Gastroesophageal sphincter (tissue), 3 donors: ENCODE data around the gene ATP2C2.

ENCODE experiments used
- EP300 ChIP-seq: sonication (generic); formaldehyde crosslinking; IDR thresholded peaks from one replicate; pipeline ENCODE4 v1.6.1; 2017; ENCODE audit warnings: antibody characterized with exemption, mild to moderate bottlenecking
- POLR2A ChIP-seq, 2 donors: fragments of 450-650 bp; IDR thresholded peaks; one replicate each; pipeline ENCODE4 v1.6.1; 2017; ENCODE audit warnings: antibody characterized with exemption in 2 of 2, mild to moderate bottlenecking in 2 of 2, moderate library complexity in 1 of 2
- POLR2AphosphoS5 ChIP-seq: sonication (generic); formaldehyde crosslinking; IDR thresholded peaks from one replicate; pipeline ENCODE4 v1.6.1; 2017; ENCODE audit warnings: antibody characterized with exemption
- TF ChIP-seq, protein P1 (sequence below), 4 experiments: fragments of 200-600 bp in 2 of 4; fragments of 450-650 bp in 2 of 4; sonication (generic) in 1 of 4; IDR thresholded peaks; one replicate each; pipeline ENCODE4 v1.5.1; 2017 to 2019; ENCODE audit warnings: antibody characterized with exemption in 4 of 4, mild to moderate bottlenecking in 2 of 4, moderate library complexity in 2 of 4

- TF ChIP-seq EP300 (no peak), POLR2A (IDR thresholded peaks at IDR 0.05) (no peak), POLR2AphosphoS5 (no peak)
- TF ChIP-seq, protein P1, sequence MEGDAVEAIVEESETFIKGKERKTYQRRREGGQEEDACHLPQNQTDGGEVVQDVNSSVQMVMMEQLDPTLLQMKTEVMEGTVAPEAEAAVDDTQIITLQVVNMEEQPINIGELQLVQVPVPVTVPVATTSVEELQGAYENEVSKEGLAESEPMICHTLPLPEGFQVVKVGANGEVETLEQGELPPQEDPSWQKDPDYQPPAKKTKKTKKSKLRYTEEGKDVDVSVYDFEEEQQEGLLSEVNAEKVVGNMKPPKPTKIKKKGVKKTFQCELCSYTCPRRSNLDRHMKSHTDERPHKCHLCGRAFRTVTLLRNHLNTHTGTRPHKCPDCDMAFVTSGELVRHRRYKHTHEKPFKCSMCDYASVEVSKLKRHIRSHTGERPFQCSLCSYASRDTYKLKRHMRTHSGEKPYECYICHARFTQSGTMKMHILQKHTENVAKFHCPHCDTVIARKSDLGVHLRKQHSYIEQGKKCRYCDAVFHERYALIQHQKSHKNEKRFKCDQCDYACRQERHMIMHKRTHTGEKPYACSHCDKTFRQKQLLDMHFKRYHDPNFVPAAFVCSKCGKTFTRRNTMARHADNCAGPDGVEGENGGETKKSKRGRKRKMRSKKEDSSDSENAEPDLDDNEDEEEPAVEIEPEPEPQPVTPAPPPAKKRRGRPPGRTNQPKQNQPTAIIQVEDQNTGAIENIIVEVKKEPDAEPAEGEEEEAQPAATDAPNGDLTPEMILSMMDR (IDR thresholded peaks at IDR 0.05), result no peak
Measured at GRCh38 chr16:84378099-84378498, 9.8 kb downstream of the ATP2C2 start.
